GM23338 (cell line): Measurements from ENCODE around the gene CPM.
"Not testable (repeated sequence)": the region's sequence is repeated elsewhere in the genome, so short reads cannot be mapped to it uniquely, and the experiment has no call there.

Experiments used
- EZH2 ChIP-seq: fragments of 200-600 bp; sonication (generic); IDR thresholded peaks from one replicate; pipeline ENCODE4 v1.8.0; 2017; ENCODE audit warnings: antibody characterized with exemption, mild to moderate bottlenecking, low read depth; ENCODE audit not compliant: unreplicated experiment
- EZH2phosphoT487 ChIP-seq: fragments of 200-600 bp; sonication (generic); IDR thresholded peaks from one replicate; pipeline ENCODE4 v1.8.1; 2018; ENCODE audit warnings: antibody characterized with exemption; ENCODE audit not compliant: unreplicated experiment
- JUNB ChIP-seq: IDR thresholded peaks from one replicate; pipeline ENCODE4 v1.6.1; 2016; ENCODE audit warnings: antibody characterized with exemption; ENCODE audit not compliant: unreplicated experiment
- POLR2AphosphoS5 ChIP-seq: IDR thresholded peaks from 2 replicates; pipeline ENCODE4 v1.6.1; 2016; ENCODE audit warnings: antibody characterized with exemption, low read depth
- ZNF114 ChIP-seq: fragments of 250-450 bp; sonication (Bioruptor Pico); IDR thresholded peaks from 2 replicates; pipeline ENCODE4 v1.5.0; 2020; ENCODE audit warnings: mild to moderate bottlenecking, moderate library complexity
- TF ChIP-seq, protein P1 (sequence below), 2 experiments: fragments of 200-600 bp in 1 of 2; sonication (generic) in 1 of 2; conservative IDR thresholded peaks; 2 replicates each; pipeline versions ENCODE4 v1.5.1 to v1.6.1; 2016 to 2017; ENCODE audit warnings: antibody characterized with exemption in 2 of 2, low read depth in 2 of 2, mild to moderate bottlenecking in 2 of 2, moderate library complexity in 1 of 2
- TF ChIP-seq, protein P2 (sequence below): fragments of 250-450 bp; sonication (Bioruptor Pico); IDR thresholded peaks from 2 replicates; pipeline ENCODE4 v1.5.0; 2020; ENCODE audit warnings: mild to moderate bottlenecking, moderate library complexity
- TF ChIP-seq, protein P3 (sequence below): IDR thresholded peaks from one replicate; pipeline ENCODE4 v1.6.1; 2018; ENCODE audit warnings: antibody characterized with exemption; ENCODE audit not compliant: unreplicated experiment

DNA sequence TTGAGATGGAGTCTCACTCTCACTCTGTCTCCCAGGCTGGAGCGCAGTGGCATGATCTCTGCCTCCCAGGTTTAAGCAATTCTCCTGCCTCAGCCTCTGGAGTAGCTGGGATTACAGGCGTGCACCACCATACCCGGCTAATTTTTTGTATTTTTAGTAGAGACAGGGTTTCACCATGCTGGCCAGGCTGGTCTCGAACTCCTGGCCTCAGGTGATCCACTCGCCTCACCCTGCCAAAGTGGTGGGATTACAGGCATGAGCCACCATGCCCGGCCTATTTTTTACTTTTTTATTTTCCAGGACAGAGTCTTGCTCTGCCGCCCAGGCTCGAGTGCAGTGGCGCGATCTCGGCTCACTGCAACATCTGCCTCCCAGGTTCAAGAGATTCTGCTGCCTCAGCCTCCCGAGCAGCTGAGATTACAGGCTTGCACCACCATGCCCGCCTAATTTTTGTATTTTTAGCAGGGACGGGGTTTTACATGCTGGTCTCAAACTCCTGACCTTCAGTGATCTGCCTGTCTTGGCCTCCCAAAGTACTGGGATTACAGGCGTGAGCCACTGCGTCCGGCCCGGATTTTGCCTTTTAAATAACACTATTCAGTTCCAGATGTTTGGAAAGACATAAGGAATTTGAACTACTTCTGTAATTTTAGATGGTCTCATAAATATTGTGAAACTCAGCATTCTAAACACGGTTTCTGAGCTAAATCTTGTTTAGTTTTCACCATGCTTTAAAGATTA is 129.9 kb downstream of the CPM start:
- TF ChIP-seq, protein P1, sequence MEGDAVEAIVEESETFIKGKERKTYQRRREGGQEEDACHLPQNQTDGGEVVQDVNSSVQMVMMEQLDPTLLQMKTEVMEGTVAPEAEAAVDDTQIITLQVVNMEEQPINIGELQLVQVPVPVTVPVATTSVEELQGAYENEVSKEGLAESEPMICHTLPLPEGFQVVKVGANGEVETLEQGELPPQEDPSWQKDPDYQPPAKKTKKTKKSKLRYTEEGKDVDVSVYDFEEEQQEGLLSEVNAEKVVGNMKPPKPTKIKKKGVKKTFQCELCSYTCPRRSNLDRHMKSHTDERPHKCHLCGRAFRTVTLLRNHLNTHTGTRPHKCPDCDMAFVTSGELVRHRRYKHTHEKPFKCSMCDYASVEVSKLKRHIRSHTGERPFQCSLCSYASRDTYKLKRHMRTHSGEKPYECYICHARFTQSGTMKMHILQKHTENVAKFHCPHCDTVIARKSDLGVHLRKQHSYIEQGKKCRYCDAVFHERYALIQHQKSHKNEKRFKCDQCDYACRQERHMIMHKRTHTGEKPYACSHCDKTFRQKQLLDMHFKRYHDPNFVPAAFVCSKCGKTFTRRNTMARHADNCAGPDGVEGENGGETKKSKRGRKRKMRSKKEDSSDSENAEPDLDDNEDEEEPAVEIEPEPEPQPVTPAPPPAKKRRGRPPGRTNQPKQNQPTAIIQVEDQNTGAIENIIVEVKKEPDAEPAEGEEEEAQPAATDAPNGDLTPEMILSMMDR (conservative IDR thresholded peaks at IDR 0.05; ENCODE audit: low read depth in 2 of 2): not testable (repeated sequence)
- TF ChIP-seq, protein P2, sequence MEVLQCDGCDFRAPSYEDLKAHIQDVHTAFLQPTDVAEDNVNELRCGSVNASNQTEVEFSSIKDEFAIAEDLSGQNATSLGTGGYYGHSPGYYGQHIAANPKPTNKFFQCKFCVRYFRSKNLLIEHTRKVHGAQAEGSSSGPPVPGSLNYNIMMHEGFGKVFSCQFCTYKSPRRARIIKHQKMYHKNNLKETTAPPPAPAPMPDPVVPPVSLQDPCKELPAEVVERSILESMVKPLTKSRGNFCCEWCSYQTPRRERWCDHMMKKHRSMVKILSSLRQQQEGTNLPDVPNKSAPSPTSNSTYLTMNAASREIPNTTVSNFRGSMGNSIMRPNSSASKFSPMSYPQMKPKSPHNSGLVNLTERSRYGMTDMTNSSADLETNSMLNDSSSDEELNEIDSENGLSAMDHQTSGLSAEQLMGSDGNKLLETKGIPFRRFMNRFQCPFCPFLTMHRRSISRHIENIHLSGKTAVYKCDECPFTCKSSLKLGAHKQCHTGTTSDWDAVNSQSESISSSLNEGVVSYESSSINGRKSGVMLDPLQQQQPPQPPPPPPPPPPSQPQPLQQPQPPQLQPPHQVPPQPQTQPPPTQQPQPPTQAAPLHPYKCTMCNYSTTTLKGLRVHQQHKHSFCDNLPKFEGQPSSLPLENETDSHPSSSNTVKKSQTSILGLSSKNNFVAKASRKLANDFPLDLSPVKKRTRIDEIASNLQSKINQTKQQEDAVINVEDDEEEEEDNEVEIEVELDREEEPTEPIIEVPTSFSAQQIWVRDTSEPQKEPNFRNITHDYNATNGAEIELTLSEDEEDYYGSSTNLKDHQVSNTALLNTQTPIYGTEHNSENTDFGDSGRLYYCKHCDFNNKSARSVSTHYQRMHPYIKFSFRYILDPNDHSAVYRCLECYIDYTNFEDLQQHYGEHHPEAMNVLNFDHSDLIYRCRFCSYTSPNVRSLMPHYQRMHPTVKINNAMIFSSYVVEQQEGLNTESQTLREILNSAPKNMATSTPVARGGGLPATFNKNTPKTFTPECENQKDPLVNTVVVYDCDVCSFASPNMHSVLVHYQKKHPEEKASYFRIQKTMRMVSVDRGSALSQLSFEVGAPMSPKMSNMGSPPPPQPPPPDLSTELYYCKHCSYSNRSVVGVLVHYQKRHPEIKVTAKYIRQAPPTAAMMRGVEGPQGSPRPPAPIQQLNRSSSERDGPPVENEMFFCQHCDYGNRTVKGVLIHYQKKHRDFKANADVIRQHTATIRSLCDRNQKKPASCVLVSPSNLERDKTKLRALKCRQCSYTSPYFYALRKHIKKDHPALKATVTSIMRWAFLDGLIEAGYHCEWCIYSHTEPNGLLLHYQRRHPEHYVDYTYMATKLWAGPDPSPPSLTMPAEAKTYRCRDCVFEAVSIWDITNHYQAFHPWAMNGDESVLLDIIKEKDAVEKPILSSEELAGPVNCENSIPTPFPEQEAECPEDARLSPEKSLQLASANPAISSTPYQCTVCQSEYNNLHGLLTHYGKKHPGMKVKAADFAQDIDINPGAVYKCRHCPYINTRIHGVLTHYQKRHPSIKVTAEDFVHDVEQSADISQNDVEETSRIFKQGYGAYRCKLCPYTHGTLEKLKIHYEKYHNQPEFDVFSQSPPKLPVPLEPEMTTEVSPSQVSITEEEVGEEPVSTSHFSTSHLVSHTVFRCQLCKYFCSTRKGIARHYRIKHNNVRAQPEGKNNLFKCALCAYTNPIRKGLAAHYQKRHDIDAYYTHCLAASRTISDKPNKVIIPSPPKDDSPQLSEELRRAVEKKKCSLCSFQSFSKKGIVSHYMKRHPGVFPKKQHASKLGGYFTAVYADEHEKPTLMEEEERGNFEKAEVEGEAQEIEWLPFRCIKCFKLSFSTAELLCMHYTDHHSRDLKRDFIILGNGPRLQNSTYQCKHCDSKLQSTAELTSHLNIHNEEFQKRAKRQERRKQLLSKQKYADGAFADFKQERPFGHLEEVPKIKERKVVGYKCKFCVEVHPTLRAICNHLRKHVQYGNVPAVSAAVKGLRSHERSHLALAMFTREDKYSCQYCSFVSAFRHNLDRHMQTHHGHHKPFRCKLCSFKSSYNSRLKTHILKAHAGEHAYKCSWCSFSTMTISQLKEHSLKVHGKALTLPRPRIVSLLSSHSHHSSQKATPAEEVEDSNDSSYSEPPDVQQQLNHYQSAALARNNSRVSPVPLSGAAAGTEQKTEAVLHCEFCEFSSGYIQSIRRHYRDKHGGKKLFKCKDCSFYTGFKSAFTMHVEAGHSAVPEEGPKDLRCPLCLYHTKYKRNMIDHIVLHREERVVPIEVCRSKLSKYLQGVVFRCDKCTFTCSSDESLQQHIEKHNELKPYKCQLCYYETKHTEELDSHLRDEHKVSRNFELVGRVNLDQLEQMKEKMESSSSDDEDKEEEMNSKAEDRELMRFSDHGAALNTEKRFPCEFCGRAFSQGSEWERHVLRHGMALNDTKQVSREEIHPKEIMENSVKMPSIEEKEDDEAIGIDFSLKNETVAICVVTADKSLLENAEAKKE (CRISPR knock-in tag): not testable (repeated sequence)
- not testable (repeated sequence) for TF ChIP-seq POLR2AphosphoS5; EZH2; JUNB; ZNF114 (CRISPR knock-in tag); EZH2phosphoT487
- TF ChIP-seq, protein P3, sequence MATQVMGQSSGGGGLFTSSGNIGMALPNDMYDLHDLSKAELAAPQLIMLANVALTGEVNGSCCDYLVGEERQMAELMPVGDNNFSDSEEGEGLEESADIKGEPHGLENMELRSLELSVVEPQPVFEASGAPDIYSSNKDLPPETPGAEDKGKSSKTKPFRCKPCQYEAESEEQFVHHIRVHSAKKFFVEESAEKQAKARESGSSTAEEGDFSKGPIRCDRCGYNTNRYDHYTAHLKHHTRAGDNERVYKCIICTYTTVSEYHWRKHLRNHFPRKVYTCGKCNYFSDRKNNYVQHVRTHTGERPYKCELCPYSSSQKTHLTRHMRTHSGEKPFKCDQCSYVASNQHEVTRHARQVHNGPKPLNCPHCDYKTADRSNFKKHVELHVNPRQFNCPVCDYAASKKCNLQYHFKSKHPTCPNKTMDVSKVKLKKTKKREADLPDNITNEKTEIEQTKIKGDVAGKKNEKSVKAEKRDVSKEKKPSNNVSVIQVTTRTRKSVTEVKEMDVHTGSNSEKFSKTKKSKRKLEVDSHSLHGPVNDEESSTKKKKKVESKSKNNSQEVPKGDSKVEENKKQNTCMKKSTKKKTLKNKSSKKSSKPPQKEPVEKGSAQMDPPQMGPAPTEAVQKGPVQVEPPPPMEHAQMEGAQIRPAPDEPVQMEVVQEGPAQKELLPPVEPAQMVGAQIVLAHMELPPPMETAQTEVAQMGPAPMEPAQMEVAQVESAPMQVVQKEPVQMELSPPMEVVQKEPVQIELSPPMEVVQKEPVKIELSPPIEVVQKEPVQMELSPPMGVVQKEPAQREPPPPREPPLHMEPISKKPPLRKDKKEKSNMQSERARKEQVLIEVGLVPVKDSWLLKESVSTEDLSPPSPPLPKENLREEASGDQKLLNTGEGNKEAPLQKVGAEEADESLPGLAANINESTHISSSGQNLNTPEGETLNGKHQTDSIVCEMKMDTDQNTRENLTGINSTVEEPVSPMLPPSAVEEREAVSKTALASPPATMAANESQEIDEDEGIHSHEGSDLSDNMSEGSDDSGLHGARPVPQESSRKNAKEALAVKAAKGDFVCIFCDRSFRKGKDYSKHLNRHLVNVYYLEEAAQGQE: not testable (repeated sequence)
